G401.6 (cell line): Measurements from ENCODE around the gene NBR1.
"Not testable (repeated sequence)": the region's sequence is repeated elsewhere in the genome, so short reads cannot be mapped to it uniquely, and the experiment has no call there.

Source experiments
- FAIRE-seq: peaks from 2 replicates; lab custom pipeline; 2012; peaks lifted over from hg19 to GRCh38; lab: Jason Lieb, UNC

The NBR1 gene

DNA sequence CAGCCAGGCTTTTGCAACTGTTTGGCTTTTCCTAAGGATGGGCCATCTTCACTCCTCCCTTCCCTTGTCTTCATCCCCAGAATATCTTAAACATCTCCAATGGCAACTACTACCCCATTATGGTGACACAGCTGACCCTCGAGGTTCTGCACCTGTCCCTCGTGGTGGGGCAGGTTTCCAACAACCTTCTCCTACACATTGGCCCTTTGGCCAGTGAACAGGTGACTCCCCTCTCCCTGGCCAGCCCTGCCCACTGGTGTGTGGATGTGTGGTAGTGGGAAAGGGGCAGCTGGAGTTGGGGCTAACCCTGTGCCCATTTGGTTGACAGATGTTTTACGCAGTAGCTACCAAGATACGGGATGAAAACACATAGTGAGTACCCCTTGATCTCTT is 45.4 kb downstream of the NBR1 start:
- no peak for FAIRE-seq

DNA sequence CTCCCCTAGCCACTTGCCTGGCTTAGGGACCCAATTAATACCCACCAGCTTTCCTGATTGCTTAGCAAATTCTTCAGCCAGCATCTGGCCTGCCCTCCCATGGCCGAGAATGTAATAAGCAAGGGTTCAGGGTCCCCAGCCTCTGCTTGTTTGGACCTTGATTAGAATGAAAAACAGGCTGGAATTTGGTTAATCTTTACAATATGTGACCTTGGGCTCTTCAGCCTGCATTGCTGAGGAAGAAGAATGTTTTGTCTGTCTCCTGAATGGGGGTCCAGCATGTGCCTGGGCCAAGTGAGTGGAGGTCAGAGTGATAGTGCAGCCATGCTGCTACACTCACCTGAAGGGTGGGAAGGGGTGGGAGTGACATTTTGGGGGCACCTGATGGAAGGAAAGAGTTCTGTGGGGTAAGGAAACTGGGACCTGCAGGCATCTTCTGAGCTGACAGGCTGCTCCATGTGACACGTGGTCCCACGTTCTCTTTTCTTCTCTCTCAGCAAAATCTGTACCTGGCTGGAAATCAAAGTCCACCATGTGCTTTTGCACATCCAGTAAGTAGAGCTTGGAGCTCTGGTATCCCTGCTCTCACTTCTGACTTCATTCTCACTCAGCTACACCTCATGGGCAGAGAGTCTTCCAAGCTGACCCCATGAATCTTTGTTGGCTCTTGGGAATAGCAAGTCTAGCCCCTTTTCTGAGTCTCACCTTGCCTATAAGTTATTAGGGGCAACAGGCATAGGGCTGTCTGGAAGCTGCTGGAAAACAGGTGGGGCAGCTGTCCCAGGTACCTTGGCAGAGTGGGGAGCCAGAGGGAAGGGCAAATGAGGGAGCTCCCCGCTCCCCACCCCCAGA is 46.0 kb downstream of the NBR1 start:
- no peak for FAIRE-seq

DNA sequence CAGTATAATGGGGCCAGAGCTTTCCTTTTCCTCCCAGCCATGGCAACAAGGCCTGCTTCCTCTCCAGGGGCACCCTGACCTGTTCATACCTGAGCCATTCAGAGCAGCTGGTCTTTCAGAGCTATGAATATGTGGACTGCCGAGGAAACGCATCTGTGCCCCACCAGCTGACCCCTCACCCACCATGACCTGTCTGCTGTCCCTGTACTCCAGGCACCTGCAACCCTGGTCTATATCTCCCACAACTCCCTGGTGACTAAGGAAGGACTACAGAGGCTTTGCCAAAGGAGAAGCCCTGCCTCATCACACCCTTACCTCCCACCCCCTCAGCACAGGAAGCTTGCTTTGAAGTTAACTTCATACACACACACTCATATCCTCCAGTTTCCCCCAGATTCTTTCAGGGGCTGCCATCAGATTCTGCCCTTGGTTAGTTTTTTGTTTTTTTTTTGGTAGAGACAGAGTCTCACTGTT is 46.6 kb downstream of the NBR1 start:
- FAIRE-seq = no peak

DNA sequence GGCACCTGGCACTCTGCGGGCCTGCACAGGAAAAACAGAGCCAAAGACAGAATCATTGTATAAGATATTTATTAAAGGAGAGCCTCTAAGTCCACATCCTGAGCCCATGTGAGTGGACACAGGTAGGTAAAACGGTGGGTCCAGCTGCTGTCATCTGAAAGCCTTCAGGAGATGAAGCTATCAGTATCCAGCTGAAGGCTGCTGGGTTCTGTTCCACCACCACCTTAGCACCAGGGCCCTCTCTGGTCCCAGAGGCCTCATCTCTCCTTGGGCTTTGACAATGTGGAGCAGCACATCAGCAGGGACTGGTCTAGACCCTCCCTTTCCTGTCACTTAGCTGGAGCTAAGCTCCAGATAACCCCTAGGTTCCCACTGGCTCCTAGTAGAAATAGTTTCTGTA is 48.0 kb downstream of the NBR1 start:
- no peak for FAIRE-seq

DNA sequence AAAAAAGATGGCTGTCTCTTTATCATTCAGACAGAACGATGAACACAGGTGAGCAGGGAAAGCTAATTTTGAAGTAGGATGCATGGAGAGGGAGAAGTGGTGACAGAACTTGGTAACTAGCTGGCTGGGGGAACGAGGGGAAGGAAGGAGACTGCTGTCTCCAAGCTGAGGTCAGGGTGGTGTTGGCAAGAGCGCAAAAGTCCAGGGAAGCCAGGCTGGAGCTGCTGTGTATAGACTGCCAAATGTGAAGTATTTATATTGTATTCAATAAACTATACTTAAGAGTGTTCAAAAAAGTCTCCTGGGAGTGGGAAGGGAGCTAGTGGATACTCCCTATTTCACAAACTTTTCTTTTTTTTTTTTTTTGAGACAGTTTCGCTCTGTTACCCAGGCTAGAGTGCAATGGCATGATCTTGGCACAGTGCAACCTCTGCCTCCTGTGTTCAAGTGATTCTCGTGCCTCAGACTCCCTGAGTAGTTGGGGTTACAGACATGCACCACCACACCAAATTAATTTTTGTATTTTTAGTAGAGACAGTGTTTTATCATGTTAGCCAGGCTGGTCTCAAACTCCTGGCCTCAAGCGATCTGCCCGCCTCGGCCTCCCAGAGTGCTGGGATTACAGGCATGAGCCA is 48.8 kb downstream of the NBR1 start:
- FAIRE-seq = no peak

DNA sequence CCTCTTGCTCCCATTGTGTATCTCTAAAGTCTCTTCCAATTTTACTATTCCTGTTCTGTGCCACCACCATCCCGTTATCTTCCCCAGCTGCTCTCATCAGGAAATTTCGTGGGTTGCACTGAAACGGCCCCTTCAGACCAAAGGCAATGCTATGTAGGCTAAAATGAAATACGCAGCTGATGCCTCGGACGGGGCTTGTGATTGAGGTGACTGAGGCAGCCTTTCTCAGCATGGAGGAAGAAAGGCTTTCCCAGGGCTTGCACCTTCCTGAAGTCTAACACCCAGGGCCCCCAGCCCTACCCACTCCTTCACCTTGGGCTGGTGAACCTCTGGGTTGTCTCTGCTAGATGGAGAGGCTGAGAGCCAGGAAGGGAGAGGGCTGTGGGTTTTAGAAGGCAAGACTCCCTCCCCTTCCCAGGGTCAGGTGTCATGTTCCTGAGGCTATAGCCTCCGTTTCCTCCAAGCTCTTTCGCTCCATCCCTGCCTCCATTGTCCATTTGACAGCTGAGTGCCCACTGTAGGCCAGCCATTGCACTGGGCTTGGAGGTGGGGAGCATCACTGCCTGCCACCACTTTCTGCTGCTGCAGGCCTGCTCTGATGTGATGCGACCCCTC is 49.6 kb downstream of the NBR1 start:
- no peak for FAIRE-seq

DNA sequence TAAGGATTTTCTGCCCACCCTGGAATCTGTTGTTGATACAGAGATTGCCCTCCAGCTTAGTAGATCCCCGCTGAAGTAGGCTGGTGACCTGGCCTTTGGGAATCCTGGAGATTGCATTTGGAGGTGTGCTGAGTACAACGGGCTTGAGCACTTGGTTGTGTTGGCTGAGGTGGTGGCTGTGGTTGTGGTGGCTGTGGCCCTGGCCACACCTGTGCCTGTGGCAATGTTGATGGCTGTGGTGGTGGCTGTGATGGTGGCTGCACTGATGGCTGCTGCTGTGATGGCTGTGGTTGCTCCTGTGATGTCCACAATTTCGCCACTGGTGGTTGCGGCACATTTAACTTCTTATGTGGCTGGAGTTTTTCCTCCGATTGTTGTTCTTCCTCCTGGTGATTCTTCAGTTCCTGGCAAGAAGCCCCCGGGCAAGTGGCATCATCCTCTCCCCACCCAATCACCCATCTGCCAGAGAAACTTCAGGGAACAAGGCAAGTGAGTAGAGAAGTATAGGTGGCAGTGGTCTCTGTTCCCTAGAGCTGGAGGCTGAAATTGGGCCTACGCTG is 53.2 kb downstream of the NBR1 start:
- FAIRE-seq = no peak

DNA sequence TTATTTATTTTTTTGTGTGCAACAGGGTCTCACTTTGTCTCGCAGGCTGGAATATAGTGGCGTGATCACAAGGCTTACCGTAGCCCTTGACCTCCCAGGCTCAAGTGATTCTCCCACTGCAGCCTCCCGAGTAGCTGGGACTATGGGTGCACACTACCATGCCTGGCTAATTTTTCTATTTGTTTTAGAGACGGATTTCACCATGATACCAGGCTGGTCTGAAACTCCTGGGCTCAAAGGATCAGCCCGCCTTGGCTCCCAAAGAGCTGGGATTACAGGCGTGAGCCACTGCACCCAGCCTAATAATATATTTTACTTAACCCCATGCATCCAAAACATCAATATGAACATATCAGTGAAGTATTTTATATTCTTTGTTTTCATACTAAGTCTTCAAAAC is 55.4 kb downstream of the NBR1 start:
- FAIRE-seq = no peak

DNA sequence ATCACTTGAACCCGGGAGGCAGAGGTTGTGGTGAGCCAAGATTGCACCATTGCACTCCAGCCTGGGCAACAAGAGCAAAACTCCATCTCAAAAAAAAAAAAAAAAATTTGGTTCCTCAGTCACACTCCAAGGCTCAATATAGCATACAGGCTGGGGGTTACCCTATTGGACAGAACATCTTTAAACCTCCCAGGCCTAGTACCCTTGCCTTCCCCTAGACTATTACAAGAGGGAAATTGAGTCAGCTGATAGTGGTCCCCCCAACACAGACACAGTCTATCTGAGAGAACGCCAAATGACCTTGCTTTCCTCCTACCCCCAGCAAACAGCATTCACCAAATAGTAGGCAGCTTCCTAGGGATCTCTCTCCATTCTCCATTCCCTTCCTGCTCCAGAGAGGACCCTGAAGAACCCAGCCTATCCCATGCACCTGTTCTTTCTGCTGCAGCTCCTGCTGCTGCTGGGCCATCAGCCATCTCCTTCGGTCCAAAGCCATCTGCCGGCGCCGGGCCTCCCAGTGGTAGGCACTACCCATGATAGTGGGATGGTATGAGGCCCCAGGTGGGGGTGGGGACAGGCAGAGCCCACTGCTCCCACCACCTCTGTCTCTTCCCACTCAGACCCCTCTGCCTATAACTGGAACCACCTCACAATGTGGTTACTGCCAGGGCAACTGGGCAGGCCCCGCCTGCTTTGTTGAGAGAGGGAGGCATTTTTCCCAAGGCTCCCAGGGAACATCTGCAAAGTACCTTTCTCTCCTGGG is 57.2 kb downstream of the NBR1 start, which contains the start of gene CCDC200:
CCDC200 (minus strand) TSS at position 604 of the 763 bp plus-strand sequence; CDS start at position 535, 69 bp downstream.
- not testable (repeated sequence) for FAIRE-seq

DNA sequence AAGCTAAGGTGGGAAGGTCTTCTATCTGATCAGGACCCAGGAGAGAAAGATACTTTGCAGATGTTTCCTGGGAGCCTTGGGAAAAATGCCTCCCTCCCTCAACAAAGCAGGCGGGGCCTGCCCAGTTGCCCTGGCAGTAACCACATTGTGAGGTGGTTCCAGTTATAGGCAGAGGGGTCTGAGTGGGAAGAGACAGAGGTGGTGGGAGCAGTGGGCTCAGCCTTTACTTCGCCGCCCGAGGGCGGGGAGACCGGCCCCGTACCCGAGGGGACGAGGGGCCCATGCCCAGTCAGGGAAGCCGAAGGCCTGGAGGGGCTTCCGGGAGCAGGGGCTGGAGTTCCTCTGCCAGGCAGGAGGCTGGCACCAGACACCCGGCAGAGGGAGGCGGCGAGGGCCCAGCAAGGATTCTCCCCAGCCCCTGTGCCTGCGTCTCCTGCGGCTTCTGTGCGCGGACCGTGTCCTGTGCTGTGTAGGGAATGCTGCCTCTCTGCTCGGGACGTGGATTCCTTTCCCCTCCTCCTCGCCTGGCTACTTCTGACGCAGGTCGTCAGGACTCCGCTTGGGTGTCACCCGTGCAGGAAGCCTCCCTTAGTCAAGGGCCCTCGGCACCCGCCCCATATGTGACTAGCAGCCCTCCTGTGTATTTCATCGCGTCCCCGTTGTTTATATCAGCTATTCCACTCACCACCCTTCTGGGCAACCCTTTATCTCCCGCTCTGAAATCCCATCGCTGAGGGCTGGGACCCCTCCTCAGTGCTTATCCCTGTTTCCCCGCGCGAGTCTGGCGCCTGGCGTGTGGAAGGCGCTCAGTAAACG is 60.4 kb downstream of the NBR1 start:
- FAIRE-seq = not testable (repeated sequence)

DNA sequence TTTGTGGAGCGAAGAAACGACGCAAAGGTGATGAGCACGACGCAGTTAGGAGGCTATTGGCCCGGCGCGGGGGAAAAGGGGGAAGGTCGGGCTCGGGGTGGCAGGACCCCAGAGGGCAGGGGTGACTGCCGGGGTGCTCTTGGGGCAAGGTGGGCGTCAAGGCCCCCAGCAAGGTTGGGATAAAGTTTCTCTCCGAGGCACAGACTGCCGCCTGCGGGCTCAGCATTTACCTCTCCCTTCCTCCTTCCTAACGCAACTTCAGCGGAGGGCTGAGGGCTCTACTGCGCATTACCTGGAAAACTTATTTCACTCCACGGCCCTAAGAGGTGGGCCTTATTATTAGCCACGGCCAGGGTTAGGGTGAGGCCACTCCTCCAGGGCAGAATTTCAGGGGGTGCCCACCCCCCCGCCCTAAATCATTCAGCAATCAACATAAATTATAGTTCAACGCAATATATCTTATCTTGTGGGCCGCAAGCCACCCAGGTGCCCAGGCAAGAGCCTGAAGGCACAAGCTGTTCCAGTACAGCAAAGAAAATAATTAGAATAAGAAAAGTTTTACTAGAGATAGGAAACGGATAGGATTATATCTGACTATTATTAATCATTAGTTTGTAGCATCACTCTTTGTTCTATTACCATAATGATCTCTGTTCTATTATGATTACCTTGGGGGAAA is 61.1 kb downstream of the NBR1 start:
- not testable (repeated sequence) for FAIRE-seq

DNA sequence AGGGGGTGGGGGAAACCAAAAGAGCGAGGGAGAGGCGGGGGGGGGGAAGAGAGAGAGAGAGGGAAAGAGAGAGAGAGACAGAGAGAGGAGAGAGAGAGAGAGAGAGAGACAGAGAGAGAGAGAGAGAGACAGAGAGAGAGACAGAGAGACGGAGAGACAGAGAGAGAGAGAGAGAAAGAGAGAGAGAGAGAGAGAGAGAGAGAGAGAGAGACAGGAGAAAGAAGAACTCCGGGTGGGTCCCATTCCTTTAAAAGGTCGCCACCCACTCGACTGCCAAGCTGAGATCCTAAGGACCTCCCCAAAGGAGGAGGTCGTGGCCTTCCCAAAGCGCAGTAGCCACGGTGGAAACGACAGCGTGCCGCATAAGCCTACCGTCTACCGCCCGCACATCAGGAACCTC is 62.2 kb downstream of the NBR1 start:
- not testable (repeated sequence) for FAIRE-seq

DNA sequence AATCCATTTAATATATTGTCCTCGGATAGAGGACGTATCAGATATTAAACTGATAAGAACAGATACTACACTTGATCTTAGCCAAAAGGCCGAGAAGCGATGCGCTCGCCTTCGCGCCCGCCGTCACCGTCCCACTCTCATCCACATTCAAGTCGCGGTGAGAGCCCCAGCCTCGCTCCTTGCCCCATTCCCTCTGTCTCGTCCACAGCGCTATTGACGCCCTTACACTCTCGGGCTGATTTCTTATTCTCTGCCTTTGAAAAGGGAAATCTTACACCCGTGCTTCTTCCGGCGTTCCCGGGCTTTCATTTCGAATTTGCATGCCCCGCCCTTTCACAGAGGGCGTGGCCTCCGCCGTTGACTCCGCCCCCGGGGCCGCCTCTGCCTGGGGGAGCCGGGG is 62.9 kb downstream of the NBR1 start, which contains the start of gene RNU2-1:
RNU2-1 (minus strand) TSS at position 101 of the 400 bp plus-strand sequence.
- not testable (repeated sequence) for FAIRE-seq

DNA sequence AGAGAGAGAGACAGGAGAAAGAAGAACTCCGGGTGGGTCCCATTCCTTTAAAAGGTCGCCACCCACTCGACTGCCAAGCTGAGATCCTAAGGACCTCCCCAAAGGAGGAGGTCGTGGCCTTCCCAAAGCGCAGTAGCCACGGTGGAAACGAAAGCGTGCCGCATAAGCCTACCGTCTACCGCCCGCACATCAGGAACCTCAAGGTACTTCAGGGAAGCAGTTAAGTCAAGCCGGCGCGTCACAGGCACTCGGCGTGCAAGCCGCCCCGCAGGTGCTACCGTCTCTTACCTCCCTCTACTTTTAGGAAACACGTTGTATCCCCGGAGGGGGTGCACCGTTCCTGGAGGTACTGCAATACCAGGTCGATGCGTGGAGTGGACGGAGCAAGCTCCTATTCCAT is 68.6 kb downstream of the NBR1 start:
- not testable (repeated sequence) for FAIRE-seq

DNA sequence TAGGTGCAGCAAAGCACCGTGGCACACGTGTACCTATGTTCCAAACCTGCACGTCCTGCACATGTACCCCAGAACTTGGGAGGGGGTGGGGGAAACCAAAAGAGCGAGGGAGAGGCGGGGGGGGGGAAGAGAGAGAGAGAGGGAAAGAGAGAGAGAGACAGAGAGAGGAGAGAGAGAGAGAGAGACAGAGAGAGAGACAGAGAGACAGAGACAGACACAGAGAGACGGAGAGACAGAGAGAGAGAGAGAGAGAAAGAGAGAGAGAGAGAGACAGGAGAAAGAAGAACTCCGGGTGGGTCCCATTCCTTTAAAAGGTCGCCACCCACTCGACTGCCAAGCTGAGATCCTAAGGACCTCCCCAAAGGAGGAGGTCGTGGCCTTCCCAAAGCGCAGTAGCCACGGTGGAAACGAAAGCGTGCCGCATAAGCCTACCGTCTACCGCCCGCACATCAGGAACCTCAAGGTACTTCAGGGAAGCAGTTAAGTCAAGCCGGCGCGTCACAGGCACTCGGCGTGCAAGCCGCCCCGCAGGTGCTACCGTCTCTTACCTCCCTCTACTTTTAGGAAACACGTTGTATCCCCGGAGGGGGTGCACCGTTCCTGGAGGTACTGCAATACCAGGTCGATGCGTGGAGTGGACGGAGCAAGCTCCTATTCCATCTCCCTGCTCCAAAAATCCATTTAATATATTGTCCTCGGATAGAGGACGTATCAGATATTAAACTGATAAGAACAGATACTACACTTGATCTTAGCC is 69.8 kb downstream of the NBR1 start:
- FAIRE-seq = not testable (repeated sequence)

DNA sequence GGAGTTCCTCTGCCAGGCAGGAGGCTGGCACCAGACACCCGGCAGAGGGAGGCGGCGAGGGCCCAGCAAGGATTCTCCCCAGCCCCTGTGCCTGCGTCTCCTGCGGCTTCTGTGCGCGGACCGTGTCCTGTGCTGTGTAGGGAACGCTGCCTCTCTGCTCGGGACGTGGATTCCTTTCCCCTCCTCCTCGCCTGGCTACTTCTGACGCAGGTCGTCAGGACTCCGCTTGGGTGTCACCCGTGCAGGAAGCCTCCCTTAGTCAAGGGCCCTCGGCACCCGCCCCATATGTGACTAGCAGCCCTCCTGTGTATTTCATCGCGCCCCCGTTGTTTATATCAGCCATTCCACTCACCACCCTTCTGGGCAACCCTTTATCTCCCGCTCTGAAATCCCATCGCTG is 75.4 kb downstream of the NBR1 start:
- not testable (repeated sequence) for FAIRE-seq
